ENCODE data around the gene LYPD6B.

GRCh38 chr2:149164296-149164695, 125.8 kb downstream of the LYPD6B start:
- TF ChIP-seq, protein P1, sequence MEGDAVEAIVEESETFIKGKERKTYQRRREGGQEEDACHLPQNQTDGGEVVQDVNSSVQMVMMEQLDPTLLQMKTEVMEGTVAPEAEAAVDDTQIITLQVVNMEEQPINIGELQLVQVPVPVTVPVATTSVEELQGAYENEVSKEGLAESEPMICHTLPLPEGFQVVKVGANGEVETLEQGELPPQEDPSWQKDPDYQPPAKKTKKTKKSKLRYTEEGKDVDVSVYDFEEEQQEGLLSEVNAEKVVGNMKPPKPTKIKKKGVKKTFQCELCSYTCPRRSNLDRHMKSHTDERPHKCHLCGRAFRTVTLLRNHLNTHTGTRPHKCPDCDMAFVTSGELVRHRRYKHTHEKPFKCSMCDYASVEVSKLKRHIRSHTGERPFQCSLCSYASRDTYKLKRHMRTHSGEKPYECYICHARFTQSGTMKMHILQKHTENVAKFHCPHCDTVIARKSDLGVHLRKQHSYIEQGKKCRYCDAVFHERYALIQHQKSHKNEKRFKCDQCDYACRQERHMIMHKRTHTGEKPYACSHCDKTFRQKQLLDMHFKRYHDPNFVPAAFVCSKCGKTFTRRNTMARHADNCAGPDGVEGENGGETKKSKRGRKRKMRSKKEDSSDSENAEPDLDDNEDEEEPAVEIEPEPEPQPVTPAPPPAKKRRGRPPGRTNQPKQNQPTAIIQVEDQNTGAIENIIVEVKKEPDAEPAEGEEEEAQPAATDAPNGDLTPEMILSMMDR (IDR thresholded peaks at IDR 0.05; ENCODE audit: insufficient read depth, low read length, poor library complexity, severe bottlenecking), result no peak
- TF ChIP-seq EZH2phosphoT487 (conservative IDR thresholded peaks at IDR 0.05; ENCODE audit: low read length), result no peak
